CD4-positive, alpha-beta T cell treated with Interferon alpha-2 for 1 hour (primary cell): Measurements from ENCODE around the gene SEC16A.

Experiments used
- DNase-seq, 2 donors: peaks; one replicate each; pipeline ENCODE4 v3.0.0-alpha.2; 2020 to 2022

Gene SEC16A

DNA sequence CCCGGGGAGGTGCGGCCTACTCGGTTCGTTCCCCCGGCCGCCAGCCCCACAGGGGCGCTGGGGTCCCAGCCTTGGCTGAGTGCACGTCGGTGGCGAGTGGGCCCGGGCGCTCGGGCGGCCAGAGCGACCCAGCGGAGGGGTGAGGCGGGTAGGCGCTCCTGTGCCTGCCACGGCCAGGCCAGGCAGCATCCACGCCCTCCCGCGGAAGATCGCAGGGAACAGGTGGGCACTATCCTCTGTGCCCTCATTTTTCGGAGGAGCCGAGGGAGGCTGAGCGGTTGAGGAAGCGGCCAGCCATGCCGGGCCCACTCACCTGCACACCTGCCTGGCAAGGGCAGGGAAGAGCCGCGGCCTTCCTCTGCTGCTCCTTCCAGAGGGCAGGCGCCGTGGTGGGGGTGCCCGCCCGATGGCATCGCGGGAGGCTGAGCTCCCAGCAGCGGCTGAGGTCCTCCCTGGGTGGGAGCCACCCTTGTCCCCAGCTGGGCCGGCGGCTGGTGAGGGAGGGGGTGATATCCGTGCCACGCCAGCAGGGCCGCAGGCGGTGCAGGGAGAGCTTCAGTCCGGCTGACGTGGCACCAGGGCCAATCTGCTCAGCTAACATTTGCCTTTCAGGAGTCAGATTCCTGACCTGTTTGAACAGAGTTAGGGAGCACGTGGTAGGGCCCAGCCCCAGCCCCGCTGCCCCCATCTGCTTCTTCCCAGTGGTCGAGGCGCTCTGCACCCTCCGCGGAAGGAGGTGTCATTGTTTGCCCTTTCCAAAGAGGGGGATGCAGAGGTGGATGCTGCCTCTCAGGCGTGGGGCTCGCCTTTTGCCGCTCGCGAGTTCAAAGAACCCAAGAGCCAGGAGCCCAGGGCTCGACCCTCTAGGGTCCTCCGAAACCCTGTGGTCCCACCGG is 1.6 kb upstream of the SEC16A start:
- DNase-seq = no peak

DNA sequence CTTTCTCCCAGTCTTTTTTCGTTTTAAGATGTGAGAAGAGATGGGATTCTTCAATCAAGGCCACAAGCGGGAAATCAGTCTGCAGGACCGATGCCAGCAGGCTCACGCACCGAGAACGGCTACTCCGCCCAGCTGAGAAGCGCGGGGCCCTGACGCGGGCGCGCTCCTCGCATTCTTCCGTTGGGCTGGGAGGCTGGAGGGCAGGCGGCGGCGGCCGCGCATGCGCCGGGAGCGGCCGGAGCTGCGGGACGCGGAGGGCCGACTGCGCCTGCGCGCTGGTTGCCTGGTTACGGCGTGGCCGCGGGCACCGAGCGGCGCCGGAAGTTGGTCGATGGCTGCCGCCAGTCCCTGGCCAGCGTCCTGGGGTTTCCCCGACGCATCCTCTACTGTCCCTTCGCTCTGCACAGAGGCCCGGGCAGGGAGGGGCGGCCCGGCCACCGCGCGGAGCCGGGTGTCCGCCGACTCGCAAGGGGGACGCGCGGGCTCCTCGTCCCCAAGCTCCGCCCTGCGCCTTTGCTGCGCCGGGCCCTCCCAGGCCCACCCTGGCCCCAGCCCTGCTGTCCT is 831 bp upstream of the SEC16A start:
- DNase-seq = peak; percentile 95 to 96

DNA sequence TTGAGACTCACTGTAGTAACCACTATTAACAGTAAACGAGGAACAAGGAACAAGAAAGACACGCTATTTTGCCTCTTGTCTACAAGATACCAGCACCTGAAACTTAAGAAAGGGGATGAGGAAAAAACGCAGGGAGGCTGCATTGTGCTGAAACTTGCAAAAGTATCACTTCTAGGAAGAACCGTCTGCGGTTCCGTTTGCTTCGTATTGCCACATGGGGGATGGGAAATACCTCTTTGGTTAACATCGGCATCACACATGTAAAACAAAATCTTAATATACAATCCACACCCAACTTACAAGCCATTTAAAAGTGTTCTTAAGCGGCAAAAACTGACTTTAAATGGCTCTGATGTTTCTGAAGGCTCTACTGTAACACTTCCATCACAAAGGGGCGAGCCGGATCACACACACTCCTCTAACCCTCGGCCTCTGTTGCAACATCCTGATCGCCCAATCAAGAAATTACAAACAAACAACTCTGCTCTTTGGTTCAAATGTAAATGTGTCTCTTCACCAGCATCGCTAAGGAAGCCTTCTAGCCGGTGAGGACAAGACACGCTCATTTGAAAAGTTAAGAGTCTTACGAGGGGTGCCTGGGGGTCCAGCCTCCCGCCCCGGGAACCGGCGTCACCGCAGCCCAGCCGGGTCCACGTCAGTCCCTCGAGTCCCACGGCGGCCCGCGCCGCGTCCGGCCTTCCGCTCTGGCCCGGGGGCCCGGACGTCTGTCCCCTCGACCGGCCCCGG is 621 bp downstream of the SEC16A start:
- peak; percentile 74 to 76 for DNase-seq

DNA sequence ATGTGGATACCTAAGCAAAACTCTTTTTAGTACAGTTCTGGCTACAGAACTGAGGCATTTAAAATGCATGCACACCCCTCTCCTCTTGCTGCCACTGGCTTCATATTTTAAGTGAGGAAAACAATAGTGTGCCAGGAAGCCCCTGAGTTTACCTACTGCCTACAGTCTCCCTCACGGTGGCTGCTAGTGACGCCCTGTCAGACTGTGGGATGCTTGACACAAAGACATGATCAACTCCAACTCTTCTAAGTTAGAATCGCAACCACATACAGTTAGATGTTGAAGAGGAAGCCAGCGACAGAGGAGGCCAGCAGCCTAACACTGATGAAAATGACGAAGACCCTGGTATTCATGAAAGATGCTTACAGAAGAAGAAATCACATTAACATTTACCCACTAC is 1.3 kb downstream of the SEC16A start:
- no peak for DNase-seq

DNA sequence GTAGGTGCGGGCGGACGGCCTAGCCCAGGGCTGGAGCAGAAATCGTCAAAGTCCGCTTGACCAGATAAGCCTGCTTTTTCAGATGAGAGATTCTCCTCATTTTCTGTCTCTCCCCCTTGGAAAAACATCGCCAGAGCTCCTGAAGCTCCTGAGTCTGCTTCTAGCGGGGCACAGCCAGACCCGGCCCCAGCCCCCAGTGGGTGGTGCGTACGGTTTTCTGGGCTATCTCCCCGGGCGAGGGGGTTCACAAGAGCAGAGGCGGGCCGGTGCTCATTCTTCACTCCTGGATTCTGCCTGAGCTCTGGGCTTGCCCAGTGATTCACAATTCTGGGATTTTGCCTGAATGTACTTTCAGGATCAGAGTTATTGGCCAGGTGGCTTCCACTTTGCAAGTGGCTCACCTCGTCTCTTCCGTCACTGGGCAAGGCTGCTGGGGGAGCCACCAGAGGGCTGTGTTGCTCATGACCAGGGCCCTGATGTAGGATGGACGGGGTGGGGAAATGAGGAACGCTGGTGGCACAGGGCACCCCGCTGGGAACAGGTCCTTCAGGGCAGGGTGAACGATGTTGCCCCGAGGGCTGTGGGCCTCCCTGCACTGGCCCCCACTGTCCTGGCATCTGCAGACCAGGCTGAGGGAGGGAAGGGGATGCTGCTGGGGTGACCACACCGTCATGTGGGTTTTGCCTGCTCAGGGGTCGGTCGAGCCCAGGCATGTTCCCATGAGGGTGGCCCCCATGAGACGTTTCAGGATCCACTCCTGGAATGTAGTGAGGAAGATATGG is 6.3 kb downstream of the SEC16A start:
- DNase-seq = no peak

DNA sequence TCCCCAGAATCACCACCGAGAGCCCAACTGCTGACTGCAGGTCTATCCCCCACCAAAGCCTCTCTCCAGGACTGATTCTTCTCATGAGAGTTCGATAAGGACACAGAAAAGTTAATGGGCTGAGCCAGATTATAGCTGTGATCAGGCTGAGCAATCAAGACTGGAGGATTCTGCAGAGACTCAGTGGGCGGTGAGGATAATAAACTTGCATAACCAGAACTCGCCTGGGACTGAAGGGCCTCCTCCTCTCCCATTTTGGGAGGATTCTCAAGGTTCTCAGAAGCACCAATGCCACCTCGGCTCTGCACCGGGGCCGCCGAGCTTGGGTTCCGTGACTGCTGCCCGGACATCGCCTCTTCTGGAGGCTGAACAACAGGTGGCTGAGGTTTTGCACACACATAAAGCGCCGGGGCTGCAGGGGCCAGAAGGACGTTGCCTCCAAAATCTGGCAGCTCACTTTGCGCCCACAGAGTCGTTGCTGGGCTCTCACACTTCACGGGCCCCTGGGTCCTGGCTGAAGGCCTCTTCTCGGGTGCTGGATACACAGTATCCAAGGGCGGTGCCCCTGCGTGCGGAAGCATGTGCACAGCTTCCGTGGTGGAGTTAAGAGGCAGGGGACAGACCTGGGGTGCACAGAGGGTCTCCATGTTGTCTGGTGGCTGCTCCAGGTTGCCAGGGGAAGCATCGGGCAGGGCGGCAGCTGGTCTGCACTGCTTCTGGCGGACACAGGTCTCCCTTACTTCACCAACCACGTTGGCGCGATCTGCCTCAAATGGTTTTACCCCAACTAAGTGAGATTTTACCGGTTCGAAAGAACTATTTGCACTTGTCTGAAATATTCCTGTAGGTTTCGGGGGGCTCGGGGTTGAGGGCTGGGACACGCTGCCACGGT is 7.6 kb downstream of the SEC16A start:
- DNase-seq = no peak

DNA sequence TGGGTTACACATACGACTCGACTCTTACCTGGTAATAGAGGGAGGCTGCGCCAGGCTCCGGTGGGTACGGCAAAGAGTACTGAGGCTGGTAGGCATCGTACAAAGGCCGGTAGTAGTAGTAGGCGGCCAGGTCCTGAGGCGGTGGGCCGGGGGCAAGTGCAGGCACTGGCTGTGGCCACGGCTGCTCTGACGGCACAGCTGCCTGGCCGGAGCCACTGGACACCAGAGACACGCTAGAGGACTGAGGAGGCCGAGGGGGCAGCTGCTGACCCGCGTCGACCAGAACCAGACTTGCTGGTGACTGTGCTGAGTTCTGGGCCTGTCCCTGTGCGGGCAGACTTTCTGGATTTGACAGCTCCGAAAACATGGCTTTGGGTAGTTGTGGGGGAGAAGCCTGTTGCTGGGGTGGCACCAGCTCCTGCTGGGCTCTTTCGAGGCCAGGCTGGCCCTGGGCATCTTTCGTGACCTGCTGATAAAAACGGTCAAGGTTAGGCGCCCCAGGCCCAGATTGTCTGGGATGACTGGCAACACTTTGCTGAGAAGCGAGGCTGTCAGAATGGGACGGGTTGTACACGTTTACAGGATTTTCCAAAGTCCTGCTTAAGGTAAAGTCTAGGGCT is 8.7 kb downstream of the SEC16A start:
- DNase-seq = no peak

DNA sequence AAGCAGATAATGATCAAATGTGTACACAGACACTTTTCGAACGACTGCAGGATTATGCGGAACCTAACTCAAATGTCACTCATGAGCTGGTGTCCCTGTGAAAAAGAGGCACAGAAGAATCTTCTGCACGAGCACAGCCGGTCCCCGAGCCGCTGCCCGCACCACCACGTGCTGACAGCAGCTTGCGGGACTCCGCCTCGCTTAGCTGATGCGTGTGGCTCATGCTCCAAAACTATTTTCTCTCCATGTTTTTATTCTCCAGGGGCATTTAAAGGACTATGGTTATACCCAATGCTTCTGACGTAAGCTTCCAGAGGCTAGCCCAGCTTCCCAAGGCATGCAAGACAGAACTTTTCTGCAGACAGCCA is 9.5 kb downstream of the SEC16A start:
- no peak for DNase-seq

DNA sequence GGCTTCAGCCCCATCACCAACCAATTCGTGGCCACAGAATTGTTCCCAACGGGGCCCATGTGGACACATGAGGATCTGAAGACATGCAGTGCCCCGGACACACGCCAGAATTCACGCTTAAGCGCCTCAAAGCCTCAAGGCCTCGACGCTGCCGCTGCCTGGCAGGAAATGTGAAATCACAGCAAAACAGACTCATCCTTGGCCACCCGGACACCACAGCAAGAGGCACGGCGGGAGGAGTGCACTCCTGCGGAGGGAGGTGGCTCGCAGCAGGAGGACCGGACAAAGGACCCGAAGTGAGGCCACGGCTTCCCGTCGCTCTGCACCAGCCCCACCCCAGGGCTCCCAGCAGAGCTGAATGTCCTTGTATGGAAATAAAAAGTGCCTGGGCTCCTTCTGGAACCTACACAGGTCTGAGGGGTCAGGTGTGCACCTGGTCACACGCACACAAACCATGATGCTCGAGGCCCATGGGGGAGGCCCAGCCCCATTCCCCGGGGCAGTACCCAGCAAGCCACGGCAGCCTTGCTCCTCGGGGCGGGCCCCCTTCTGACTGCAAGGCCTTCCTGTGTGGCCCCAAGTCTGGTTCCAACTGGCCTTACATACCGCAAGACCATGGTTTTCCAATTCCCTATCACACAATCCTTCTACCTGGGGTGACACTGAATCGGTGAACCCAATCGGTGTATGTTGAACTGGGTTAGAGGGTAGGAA is 10.0 kb downstream of the SEC16A start:
- DNase-seq = no peak

DNA sequence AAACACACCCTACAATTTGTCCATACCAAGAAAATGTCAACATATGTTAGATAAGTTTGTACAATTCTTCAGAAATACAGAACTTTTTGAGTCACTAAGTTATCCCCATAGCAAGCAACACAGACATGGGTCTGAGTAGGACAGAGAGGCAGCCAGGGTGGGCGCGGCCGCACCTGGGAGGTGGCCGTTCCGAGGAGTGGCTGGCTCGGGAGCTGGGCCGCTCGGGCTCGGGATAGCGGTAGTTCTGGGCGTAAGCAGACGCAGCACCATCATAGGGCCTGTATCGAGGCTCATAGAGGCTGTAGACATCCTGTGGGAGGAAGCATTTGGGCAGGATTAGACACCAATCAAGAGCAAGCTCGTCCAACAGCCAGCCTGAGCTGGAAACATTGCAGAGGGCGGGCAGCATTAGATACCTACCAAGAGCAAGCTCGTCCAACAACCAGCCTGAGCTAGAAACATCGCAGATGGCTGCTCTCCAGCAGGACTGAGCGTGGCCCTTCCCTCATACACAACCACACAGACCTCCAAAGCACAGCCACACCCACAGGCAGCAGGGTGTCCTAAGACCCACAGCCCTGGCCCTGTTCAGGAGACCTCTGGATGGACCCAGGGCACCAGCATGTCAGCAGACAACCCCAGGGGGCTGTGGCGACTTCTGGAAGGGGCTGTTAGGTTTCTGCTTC is 10.9 kb downstream of the SEC16A start:
- DNase-seq = no peak

DNA sequence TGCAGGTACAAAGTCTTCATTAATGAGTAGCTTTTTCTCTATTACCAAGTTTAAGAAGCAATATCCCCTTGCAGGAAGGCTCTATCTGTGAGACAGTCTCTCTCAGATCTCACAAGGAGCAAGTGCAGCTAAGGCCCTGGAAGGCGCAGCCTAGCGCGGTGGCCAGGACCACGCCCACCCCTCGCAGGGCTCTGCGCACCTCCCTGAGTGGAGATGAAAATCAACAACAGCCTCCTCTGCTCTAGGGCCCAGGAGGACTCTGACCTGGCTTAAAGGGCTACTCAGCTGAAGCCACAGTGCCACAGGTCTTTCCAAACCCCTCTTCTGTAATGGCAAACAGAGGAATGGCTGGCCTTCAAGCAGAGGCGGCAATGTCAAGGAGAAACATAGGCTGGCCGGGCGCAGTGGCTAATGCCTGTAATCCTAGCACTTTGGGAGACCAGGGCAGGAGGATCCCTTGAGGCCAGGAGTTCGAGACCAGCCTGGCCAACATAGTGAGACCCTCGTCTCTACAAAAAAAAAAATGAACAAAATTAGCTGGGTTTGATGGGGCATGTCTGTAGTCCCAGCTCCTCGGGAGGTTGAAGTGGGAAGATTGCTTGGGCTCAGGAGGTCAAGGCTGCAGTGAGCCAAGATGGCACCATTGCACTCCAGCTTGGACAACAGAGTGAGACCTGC is 11.9 kb downstream of the SEC16A start:
- DNase-seq = no peak

DNA sequence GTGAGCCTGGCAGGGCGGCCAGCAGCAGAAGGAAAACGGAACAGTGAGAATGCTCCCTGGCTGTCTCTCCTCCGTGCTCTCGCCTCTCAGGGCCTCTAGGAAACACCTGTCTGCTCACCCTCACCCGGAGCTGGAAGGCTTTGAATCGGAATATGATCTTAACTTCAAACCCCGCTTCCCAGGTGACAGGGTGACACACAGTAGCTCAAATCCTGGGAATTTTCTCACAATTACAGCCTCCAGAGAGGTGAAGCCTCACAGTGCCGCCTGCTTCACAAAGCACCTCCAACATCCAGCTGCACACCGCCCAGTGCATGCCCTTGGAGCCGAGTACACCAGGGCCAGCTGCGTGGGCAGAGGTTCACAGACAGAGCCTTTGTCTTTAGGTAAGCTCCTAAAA is 12.5 kb downstream of the SEC16A start:
- DNase-seq = no peak

DNA sequence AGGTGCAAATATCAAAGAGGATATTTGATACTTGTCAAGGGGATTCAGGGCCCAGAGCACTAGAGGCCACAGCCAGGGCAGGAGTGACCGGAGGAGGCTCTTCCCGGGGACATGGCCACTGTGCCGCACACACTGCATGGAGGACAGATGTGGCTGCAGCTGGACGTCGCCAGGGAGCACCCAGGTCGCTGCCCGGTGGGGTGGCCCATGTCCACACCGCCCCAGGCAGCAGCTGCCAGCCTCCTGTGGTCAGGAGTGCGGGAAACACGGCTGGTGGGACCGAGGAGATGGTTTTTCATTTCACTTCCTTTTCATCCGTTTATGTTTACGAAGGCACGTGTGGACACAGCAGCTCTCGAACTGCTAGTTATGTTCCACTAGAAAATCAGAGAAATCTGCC is 15.1 kb downstream of the SEC16A start:
- DNase-seq = no peak

DNA sequence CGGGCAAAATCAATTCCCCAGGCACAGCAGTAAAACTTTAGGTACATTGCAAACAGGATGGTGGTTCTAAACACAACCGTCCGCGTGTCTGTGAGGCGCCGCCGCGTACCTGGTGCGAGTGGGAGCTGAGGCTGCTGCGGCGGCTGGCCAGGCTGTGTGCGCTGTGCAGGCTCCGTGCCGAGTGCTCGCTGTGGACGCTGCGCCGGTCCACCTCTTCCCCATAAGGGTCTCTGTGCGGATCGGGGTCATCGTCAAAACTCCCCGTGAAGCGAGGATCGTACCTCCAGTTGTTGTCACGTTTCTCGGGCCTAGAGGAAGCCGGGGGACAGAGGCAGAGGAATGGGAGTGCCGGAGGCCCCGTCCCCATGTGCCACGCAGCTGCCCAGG is 16.7 kb downstream of the SEC16A start:
- DNase-seq = no peak

DNA sequence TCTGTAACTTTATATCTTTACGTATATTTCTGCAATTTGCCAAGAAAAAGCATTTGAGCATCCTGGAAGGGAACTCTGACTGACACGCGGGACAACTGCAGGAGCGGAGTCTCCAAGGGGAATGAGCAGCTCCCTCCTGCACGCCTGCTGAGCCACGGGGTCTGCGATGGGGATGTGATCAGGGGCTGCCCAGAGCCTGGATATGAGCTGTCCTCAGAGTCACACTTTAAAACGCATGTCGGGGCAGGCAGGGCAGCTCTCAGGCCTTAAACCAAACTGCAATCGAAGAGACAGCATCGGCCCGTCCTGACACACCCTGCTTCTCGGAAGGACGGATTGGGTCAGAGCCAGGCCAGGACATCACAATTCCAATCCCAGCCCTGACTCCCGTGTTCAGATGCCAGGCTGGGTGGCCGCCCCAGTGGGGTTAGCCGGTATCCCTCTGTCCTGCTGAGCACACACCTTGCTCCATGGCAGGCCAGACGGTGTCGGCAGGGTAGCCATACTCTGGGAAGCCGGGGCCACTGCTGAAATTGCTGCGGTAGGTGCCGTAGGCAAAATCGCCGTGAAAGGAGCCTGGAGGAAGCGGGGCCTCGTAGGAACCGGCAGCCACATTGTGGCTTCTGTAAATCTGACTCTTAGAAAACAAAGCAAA is 17.2 kb downstream of the SEC16A start:
- DNase-seq = no peak

DNA sequence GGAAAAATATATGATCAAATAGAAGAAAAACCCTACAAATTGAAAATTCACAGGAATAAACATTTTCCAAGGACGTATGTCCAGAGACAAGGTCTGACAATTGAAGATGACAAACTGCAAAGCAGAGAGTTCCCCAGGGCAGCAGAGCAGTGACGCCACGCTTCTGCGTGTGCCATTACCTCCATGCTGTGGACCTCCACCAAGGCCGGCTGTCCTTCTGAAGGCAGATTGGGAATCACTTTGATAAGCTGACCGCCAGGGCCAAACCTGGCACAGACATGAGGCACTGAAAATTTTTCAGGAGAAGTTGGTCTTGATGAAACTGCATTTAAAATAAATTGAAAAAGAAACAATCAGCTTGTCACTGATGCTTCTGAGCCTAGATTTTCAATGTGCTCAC is 18.6 kb downstream of the SEC16A start:
- no peak for DNase-seq

DNA sequence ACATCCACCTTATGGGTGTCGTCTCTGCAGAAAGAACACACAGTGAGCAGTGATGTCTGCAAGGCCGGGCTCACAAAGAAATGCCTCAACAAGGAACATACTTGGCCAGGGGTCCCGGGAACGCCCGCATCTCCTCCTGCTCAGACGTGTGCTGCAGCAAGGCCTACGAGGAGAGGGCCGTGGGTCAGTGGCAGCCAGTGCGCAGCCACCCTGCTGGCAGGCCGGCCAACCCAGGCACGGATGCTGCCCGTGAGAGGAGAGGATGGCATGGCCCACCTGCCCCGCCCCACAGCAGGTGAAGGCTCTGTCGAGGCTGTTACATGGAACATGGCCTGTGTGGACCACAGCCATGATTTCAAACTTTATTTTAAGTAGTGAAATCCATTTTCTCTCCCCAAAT is 19.3 kb downstream of the SEC16A start:
- DNase-seq = no peak

DNA sequence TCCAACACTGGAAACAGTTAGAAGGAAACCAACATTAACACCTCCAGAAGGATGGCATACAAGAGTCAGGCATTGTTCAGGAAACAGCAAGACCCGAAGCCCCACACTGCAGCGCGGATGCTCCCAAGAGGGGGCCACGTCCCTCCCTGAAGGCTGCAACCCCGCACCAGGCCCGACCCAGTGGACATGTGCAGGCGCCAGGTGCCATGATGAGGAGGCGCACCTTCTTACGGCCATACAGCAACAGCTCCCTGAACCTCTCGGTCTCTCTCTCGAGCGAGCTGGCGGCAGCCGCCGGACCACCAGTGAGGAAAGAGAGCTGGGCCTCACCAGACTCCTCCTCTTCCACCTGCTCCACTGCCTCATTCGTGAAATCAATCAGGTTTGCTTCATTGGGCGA is 20.2 kb downstream of the SEC16A start:
- no peak for DNase-seq

DNA sequence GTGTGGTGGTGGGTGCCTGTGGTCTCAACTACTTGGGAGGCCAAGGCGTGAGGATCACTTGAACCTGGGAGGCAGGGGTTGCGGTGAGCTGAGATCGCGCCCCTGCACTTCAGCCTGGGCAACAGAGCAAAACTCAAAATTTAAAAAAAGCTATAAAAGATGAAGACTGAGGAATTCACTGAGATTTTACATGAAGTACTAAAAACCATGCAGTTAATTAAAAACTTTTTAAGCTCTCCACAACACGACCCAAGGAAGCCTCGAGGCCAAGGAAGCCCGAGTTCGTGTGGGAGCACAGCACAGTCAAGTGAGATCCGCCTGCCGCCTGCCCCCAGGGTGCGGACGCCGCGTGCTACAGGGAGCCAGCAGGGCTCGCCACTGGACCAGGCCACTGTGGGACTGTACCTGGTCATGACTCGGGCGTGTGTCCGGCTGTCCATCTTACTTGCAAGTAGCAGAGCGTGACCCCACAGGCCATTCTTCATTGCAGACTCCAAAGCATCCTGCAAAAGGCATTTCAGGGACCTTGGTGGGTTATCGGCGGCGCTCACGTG is 22.0 kb downstream of the SEC16A start:
- no peak for DNase-seq
